Upper lobe of right lung (tissue), 1 donor: ENCODE results near the gene CAMTA1. TPM values are rescaled to one million over a fixed set of nuclear protein-coding genes. Genes with fewer than 3 reads are reported as not detected.

Experiments
- ATAC-seq: fragments of 200-7000 bp; cut with Tn5 transposase; one replicate; pipeline ENCODE4 v1.9.1; 2020; ENCODE audit warnings: mild to moderate bottlenecking, moderate library complexity
- DNase-seq: peaks from one replicate; pipeline ENCODE4 v3.0.0-alpha.2; 2020
- H3K27ac ChIP-seq: fragments of 200-600 bp; one replicate; pipeline ENCODE4 v1.8.0; 2022
- H3K27me3 ChIP-seq: fragments of 200-600 bp; one replicate; pipeline ENCODE4 v1.8.0; 2022; ENCODE audit warnings: mild to moderate bottlenecking
- H3K36me3 ChIP-seq: fragments of 200-600 bp; one replicate; pipeline ENCODE4 v1.8.0; 2022
- H3K4me1 ChIP-seq: fragments of 200-600 bp; one replicate; pipeline ENCODE4 v1.8.0; 2022
- H3K4me3 ChIP-seq: fragments of 200-600 bp; one replicate; pipeline ENCODE4 v1.8.0; 2022; ENCODE audit warnings: mild to moderate bottlenecking
- H3K9me3 ChIP-seq: fragments of 200-600 bp; one replicate; pipeline ENCODE4 v1.8.0; 2022
- intact Hi-C: fragments of 100-400 bp; cut with DNase I; formaldehyde crosslinking; loops from one replicate; pipeline ENCODE4 v1.11.0; 2022
- total RNA-seq: library from RNA; stranded (reverse); fragmentation: NEBNext Ultra II Directional; extraction: Animal tissue kit (Norgen Biotek cat#: 25700); gene quantifications from one replicate; pipeline ENCODE4 v1.2.1, GENCODE V29; 2021
- TF ChIP-seq, protein P1 (sequence below): fragments of 200-600 bp; IDR thresholded peaks from one replicate; pipeline ENCODE4 v1.8.0; 2022; ENCODE audit warnings: antibody characterized with exemption
- donor health status: DM: no; HTN: yes; CAD: no; lungs with severe emphysema.

Gene CAMTA1
- total RNA-seq, 1 donor from 2014 or later = 63.4 TPM

DNA sequence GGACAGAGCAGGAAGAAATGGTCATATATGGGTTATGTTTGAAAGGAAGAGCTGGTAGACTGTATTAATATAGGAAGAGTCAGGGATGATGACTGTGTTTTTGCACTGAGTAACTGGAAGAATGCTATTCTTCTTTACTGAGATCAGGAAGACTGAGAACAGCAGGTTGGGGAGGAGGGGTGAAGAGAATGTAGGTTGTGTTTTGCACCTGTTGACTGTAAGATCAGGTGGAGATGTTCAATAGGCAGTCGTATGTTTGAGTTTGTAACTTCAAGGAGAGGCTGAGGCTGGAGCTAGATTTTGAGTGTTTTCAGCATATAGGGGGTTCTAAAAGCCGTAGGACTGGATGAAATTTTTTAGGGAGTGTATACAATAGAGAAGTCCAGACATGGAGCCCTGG lies 97.2 kb downstream of the CAMTA1 start:
- Histone ChIP-seq H3K4me1 (no peaks in the 10 kb centered on the region), H3K9me3 (no peaks in the 10 kb centered on the region), H3K27ac (no peak overlapping the region), H3K36me3 (no peaks in the 10 kb centered on the region), H3K27me3 (no peaks in the 10 kb centered on the region), H3K4me3 (no peak overlapping the region)
- TF ChIP-seq, protein P1, sequence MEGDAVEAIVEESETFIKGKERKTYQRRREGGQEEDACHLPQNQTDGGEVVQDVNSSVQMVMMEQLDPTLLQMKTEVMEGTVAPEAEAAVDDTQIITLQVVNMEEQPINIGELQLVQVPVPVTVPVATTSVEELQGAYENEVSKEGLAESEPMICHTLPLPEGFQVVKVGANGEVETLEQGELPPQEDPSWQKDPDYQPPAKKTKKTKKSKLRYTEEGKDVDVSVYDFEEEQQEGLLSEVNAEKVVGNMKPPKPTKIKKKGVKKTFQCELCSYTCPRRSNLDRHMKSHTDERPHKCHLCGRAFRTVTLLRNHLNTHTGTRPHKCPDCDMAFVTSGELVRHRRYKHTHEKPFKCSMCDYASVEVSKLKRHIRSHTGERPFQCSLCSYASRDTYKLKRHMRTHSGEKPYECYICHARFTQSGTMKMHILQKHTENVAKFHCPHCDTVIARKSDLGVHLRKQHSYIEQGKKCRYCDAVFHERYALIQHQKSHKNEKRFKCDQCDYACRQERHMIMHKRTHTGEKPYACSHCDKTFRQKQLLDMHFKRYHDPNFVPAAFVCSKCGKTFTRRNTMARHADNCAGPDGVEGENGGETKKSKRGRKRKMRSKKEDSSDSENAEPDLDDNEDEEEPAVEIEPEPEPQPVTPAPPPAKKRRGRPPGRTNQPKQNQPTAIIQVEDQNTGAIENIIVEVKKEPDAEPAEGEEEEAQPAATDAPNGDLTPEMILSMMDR = no peak
- ATAC-seq (no peak), DNase-seq (no peak)
- intact Hi-C loops = no loop called here

DNA sequence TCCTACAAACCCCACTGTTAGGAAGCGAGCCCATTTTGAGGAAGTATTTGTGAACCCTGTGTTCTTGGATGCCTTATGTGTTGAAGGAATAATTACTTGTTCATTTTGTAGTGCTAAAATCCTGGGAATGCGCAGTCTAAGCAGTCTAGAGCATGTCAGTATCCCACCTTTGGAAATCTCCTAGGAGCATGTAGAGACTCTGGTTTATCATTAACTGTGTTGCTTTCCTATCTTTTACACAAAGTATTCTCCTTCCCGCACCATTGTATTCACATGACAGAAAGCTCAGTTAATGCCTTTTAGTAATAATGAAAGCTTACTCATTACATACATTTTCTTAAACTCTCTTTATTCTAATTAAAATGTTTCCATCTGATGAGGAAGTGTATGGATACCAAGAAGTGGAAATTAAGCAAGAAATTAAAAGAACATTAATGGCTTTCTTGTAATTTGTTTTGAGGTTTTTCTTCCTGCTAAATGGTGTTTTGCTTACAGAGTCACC lies 99.4 kb downstream of the CAMTA1 start:
- Histone ChIP-seq H3K27me3 (no peaks in the 10 kb centered on the region), H3K9me3 (no peaks in the 10 kb centered on the region), H3K27ac (no peak overlapping the region), H3K4me3 (no peak overlapping the region), H3K4me1 (no peaks in the 10 kb centered on the region), H3K36me3 (no peaks in the 10 kb centered on the region)
- no peak for DNase-seq
- ATAC-seq = no peak
- TF ChIP-seq, protein P1 = no peak
- intact Hi-C loops = no loop called here

DNA sequence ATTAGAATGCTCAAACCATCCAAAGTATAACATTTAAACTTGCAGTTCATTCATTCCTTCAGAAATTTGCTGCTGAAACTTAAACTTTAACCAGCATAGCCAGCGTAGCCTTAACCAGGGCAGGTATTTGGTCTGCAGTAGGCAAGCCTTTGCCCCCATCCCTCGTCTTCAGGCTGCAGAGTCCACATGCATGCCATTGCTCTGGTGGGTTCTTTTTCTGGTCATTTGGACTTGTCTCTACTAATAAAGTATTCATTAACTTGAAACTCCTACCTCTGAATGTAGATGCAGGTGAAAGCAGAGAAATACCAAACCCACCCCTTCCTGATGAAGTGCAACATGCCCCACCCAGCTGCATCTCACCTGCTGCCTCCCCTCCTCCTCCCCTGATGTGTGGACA lies 100.2 kb downstream of the CAMTA1 start:
- DNase-seq = no peak
- intact Hi-C loops = no loop called here

DNA sequence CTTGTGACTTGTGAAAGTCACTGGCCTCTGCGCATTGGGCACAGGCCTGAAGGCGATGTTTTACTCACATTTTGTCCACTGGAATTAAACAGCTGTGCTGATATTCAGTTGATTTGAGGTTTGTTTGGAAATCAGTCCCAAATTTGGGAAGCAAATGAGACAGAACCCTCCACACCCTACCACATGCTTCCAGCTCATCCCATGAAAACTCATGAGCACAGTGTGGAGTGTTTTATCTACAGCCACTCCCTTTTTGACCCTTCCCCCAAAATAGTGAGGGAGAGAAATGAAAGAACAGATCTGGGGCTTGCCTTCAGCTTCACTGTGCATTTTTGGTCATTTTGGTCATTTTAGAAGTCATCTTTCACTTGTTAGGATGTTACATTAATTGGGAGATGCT lies 101.3 kb downstream of the CAMTA1 start:
- Histone ChIP-seq H3K36me3 (no peaks in the 10 kb centered on the region), H3K4me3 (no peak overlapping the region), H3K4me1 (no peaks in the 10 kb centered on the region), H3K9me3 (no peaks in the 10 kb centered on the region), H3K27ac (no peak overlapping the region), H3K27me3 (no peaks in the 10 kb centered on the region)
- TF ChIP-seq, protein P1 = no peak
- ATAC-seq (no peak), DNase-seq (no peak)
- intact Hi-C loops = no loop called here

More for the DNA sequence above, 100.2 kb downstream of the CAMTA1 start:
- no peak overlapping the region for H3K4me3 ChIP-seq
- H3K27ac ChIP-seq = no peak overlapping the region
- H3K9me3 ChIP-seq = no peaks in the 10 kb centered on the region
- no peaks in the 10 kb centered on the region for H3K36me3 ChIP-seq
- no peak for ATAC-seq
- TF ChIP-seq, protein P1 = no peak
- no peaks in the 10 kb centered on the region for H3K4me1 ChIP-seq
- H3K27me3 ChIP-seq = no peaks in the 10 kb centered on the region

DNA sequence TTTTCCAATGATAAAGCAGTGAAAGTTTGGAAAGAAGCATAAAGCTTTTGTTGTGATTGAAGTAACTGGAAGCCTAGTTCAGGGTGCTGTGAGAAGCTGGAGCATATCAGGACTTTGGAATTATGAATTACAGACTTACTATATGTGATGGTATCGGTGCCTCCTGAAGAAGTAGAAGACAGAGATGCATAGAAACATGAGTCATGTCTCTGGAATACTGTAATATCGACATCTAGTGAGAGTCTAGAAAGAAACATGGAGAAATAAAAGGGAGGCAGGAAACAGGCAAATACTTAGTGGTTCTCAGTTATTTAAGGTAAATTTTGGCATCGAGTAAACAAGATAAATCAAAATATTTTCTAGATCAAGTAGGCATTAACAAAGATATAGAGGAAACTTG lies 103.0 kb downstream of the CAMTA1 start:
- H3K9me3 ChIP-seq = no peaks in the 10 kb centered on the region
- intact Hi-C loops = no loop called here
- ATAC-seq (no peak), DNase-seq (no peak)
- H3K4me1 ChIP-seq = no peaks in the 10 kb centered on the region
- TF ChIP-seq, protein P1 = no peak
- no peaks in the 10 kb centered on the region for H3K36me3 ChIP-seq
- H3K27ac ChIP-seq = no peak overlapping the region
- no peak overlapping the region for H3K4me3 ChIP-seq
- no peaks in the 10 kb centered on the region for H3K27me3 ChIP-seq

DNA sequence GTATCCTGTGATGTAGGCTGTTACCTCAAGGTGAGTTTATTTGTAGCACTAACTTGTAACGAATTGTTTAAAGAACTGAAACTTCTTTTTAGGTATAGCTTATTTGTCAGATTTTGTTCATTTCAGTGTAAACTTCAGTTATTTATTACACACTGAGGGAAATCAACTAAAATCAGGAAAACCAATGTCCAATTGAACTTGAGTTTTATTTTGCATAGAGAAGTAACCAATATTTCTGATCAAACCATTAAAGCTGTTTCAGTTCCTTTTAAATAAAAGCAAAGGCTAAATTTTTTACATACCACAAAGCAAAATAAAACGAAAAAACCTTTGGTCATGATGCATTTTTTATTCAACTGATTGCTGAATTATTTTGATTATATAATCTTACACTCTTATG lies 103.6 kb downstream of the CAMTA1 start:
- H3K27ac ChIP-seq = no peak overlapping the region
- TF ChIP-seq, protein P1 = no peak
- no peaks in the 10 kb centered on the region for H3K9me3 ChIP-seq
- no peaks in the 10 kb centered on the region for H3K27me3 ChIP-seq
- no peak overlapping the region for H3K4me3 ChIP-seq
- intact Hi-C loops = no loop called here
- ATAC-seq (no peak), DNase-seq (no peak)
- H3K36me3 ChIP-seq = no peaks in the 10 kb centered on the region
- H3K4me1 ChIP-seq = no peaks in the 10 kb centered on the region
